ENCODE results near the gene HYAL2.

The HYAL2 gene

GRCh38 chr3:50268703-50269451 lies 53.7 kb downstream of the HYAL2 start, which contains the start of gene SEMA3B:
TSS of gene SEMA3B (plus strand) at chr3:50269147. CDS start at chr3:50269241, 94 bp downstream.
- DNase-seq: peak; percentile 14

DNA sequence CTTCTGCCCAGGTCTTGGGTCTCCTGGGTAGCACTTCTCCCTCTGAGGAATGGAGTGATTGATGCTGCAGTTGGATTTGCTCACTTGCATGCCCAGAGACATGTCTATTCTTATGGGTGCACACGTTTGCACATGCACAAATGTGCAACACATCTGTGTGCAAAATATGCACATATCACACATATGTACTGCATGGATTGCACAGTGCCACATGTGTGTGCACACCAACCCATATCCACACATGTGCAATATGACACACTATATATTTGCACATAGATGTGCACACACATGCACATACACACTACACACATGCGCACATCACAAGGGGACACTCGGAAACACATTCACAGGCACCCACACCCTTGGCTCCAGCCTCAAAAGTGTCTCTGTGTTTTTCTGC lies 54.3 kb downstream of the HYAL2 start:
- DNase-seq: no peak

Measured in hematopoietic multipotent progenitor cell treated with erythropoietin and hydrocortisone succinate and interleukin-3 and kit ligand, for 8 days (in vitro differentiated cells).